Mesendoderm (in vitro differentiated cells): ENCODE measurements around the gene KCNE4.

Experiments used
- DNase-seq: peaks from one replicate; pipeline ENCODE4 v3.0.0; 2013
- H2AK5ac ChIP-seq: 2 replicates; pipeline ENCODE4 v1.6.1; 2013; ENCODE audit warnings: low read length, inconsistent platforms
- H2BK120ac ChIP-seq: 2 replicates; pipeline ENCODE4 v1.6.1; 2013; ENCODE audit warnings: low read depth, mild to moderate bottlenecking, low read length, moderate library complexity, mixed read lengths
- H2BK15ac ChIP-seq: replicated peaks from 2 replicates; pipeline ENCODE4 v1.6.1; 2013; ENCODE audit warnings: low read depth, mild to moderate bottlenecking, moderate library complexity
- H2BK5ac ChIP-seq: 2 replicates; pipeline ENCODE4 v1.6.1; 2013; ENCODE audit warnings: low read length, inconsistent platforms
- H3K18ac ChIP-seq: 2 replicates; pipeline ENCODE4 v1.6.1; 2013; ENCODE audit warnings: mild to moderate bottlenecking, low read length, mixed read lengths
- H3K23ac ChIP-seq: one replicate; pipeline ENCODE4 v1.6.1; 2013; ENCODE audit warnings: low read length
- H3K27ac ChIP-seq: 2 replicates; pipeline ENCODE4 v1.5.1; 2013; ENCODE audit warnings: low read depth, mild to moderate bottlenecking, inconsistent platforms, low read length, moderate library complexity
- H3K27me3 ChIP-seq: 2 replicates; pipeline ENCODE4 v1.6.1; 2013; ENCODE audit warnings: low read length, control low read depth, mild to moderate bottlenecking, inconsistent platforms; ENCODE audit not compliant: insufficient read depth, poor library complexity
- H3K36me3 ChIP-seq: 2 replicates; pipeline ENCODE4 v1.6.1; 2013; ENCODE audit warnings: low read length, inconsistent platforms; ENCODE audit not compliant: control insufficient read depth, insufficient read depth
- H3K4ac ChIP-seq: one replicate; pipeline ENCODE4 v1.6.1; 2013; ENCODE audit warnings: low read depth, mild to moderate bottlenecking, low read length, moderate library complexity
- H3K4me1 ChIP-seq: 2 replicates; pipeline ENCODE4 v1.6.1; 2013; ENCODE audit warnings: low read depth, low read length, inconsistent platforms; ENCODE audit not compliant: control insufficient read depth
- H3K4me2 ChIP-seq: 2 replicates; pipeline ENCODE4 v1.6.1; 2013; ENCODE audit warnings: low read length
- H3K4me3 ChIP-seq: 2 replicates; pipeline ENCODE4 v1.5.1; 2013; ENCODE audit warnings: mild to moderate bottlenecking, low read length
- H3K56ac ChIP-seq: one replicate; pipeline ENCODE4 v1.6.1; 2013; ENCODE audit warnings: low read length
- H3K79me1 ChIP-seq: 2 replicates; pipeline ENCODE4 v1.6.1; 2013; ENCODE audit warnings: low read length, inconsistent platforms
- H3K79me2 ChIP-seq: 2 replicates; pipeline ENCODE4 v1.6.1; 2013; ENCODE audit warnings: mild to moderate bottlenecking, low read length; ENCODE audit not compliant: control insufficient read depth, insufficient read depth
- H3K9ac ChIP-seq: 2 replicates; pipeline ENCODE4 v1.6.1; 2013; ENCODE audit warnings: low read length, inconsistent platforms
- H4K5ac ChIP-seq: one replicate; pipeline ENCODE4 v1.6.1; 2013; ENCODE audit warnings: low read length
- H4K8ac ChIP-seq: one replicate; pipeline ENCODE4 v1.6.1; 2013; ENCODE audit warnings: low read depth, mild to moderate bottlenecking, control low read depth, low read length, moderate library complexity
- WGBS: extraction: QIAGEN DNeasy Blood & Tissue Kit; methylation state at CpG from one replicate; pipeline ENCODE4 v1.1.7; 2013; ENCODE audit warnings: low lambda C conversion rate, missing lambda C conversion rate; ENCODE audit not compliant: insufficient coverage; ENCODE audit errors: extremely low coverage; 5-methylcytosine and 5-hydroxymethylcytosine counted together

KCNE4 gene

DNA sequence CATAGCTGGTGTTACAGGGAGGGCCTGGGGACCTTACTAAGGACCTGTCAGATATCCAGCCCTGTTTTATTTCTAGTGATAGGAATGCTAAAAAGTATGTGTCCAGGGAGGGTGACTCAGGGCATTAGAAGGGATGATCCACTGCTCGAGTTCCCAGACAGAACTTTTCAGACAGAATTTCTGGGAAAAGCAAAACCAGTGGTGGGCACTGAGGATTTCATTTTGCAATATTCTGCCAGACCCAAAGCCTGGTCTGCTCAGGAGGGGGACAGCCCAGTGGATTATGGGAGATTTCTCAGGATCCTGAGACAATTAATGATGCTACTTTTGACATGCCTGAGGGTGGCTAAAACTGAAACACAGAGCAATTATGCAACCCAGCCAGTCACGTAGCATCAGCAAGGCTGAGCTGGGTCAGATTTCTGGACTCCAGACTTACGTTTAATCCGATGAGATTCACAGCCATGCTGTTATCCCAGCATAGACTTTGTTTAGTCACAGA, 4.7 kb upstream of the KCNE4 start:
- Histone ChIP-seq H3K56ac (no peak overlapping the region), H2AK5ac (no peak overlapping the region), H3K79me2 (no peaks in the 10 kb centered on the region), H4K8ac (no peak overlapping the region), H3K4ac (no peak overlapping the region), H3K18ac (no peak overlapping the region), H3K79me1 (no peaks in the 10 kb centered on the region), H2BK5ac (no peak overlapping the region), H2BK120ac (no peak overlapping the region), H2BK15ac (no peak overlapping the region), H3K4me1 (peaks cover 2% of the 10 kb centered on the region), H3K9ac (no peak overlapping the region), H3K23ac (no peak overlapping the region), H3K4me3 (no peak overlapping the region), H3K27ac (no peak overlapping the region), H3K4me2 (no peak overlapping the region), H4K5ac (no peak overlapping the region), H3K36me3 (no peaks in the 10 kb centered on the region), H3K27me3 (no peaks in the 10 kb centered on the region)
- DNase-seq, result no peak
- no CpG with 5 or more reads among the region's 4 CpGs for WGBS

- Histone ChIP-seq H2BK5ac (no peak overlapping the region), H2BK15ac (no peak overlapping the region), H2BK120ac (no peak overlapping the region), H2AK5ac (no peak overlapping the region), H3K4ac (no peak overlapping the region), H3K56ac (no peak overlapping the region), H3K4me1 (no peaks in the 10 kb centered on the region), H3K23ac (no peak overlapping the region), H3K36me3 (no peaks in the 10 kb centered on the region), H3K27me3 (no peaks in the 10 kb centered on the region), H3K79me2 (no peaks in the 10 kb centered on the region), H3K27ac (no peak overlapping the region), H3K18ac (no peak overlapping the region), H3K79me1 (no peaks in the 10 kb centered on the region), H3K4me2 (no peak overlapping the region), H4K8ac (no peak overlapping the region), H3K9ac (no peak overlapping the region), H4K5ac (no peak overlapping the region), H3K4me3 (no peak overlapping the region)
- DNase-seq, result no peak
- WGBS, result no CpG with 5 or more reads among the region's 1 CpG
These were observed 3.5 kb upstream of the KCNE4 start for GRCh38 chr2:223048519-223048918.

DNA sequence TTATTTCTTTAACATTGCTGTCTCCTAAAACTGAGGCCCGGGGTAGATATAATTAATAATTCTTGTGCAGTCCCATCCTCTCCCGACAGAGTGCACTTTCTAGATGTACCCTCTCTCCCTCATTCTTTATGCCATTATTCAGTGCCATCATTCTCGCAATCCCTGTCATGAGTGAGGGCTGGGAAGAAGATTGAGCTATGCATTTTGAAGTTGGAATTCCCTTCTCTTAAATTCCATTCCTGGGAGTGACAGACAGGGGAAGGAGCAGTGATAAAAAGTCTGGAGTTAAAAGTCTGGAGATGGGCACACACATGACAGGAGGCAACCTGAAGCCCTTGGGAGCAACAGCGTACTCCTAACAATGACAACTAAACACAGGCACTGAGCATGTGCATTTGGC, 2.6 kb upstream of the KCNE4 start:
- Histone ChIP-seq H3K4me2 (no peak overlapping the region), H3K18ac (no peak overlapping the region), H4K8ac (no peak overlapping the region), H3K4ac (no peak overlapping the region), H3K4me3 (no peak overlapping the region), H3K27me3 (no peaks in the 10 kb centered on the region), H2BK120ac (no peak overlapping the region), H3K79me1 (no peaks in the 10 kb centered on the region), H3K56ac (no peak overlapping the region), H2AK5ac (no peak overlapping the region), H3K27ac (no peak overlapping the region), H3K36me3 (no peaks in the 10 kb centered on the region), H3K9ac (no peak overlapping the region), H3K4me1 (no peaks in the 10 kb centered on the region), H4K5ac (no peak overlapping the region), H2BK5ac (no peak overlapping the region), H2BK15ac (no peak overlapping the region), H3K79me2 (no peaks in the 10 kb centered on the region), H3K23ac (no peak overlapping the region)
- DNase-seq, result peak; percentile 29
- WGBS, result no CpG with 5 or more reads among the region's 4 CpGs

DNA sequence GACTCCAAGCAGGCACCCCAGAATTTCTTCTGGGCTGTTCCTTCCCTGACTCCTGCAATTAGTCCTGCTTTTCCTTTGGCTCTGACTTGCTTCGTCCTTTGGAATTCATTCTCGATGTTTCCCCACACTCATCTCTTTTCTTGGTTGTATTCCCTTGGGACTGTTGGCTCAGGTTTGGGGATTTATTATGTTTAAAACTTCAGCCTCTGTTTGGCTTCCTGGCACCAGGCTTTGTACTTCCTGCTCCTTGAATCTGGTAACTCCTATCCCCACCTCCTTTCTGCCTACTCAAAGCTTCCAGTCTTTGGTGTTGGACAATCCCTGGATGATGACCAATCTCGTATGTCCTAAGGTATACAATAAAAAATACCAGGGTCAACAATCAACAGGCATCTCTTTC, 1.8 kb upstream of the KCNE4 start:
- no peaks in the 10 kb centered on the region for H3K79me1 ChIP-seq
- no peak overlapping the region for H2BK120ac ChIP-seq
- no peak overlapping the region for H2BK5ac ChIP-seq
- no peaks in the 10 kb centered on the region for H3K27me3 ChIP-seq
- H2AK5ac ChIP-seq, result no peak overlapping the region
- H3K36me3 ChIP-seq, result no peaks in the 10 kb centered on the region
- no peak overlapping the region for H3K4me3 ChIP-seq
- no peaks in the 10 kb centered on the region for H3K4me1 ChIP-seq
- H3K23ac ChIP-seq, result no peak overlapping the region
- no peak overlapping the region for H3K27ac ChIP-seq
- no peak overlapping the region for H3K9ac ChIP-seq
- H4K5ac ChIP-seq, result no peak overlapping the region
- H3K4me2 ChIP-seq, result no peak overlapping the region
- no peak overlapping the region for H2BK15ac ChIP-seq
- DNase-seq, result no peak
- H3K18ac ChIP-seq, result no peak overlapping the region
- H3K56ac ChIP-seq, result no peak overlapping the region
- H3K4ac ChIP-seq, result no peak overlapping the region
- H4K8ac ChIP-seq, result no peak overlapping the region
- no CpG with 5 or more reads among the region's 3 CpGs for WGBS
- H3K79me2 ChIP-seq, result no peaks in the 10 kb centered on the region

- Histone ChIP-seq H3K36me3 (no peaks in the 10 kb centered on the region), H3K27ac (no peak overlapping the region), H3K23ac (no peak overlapping the region), H3K79me2 (no peaks in the 10 kb centered on the region), H4K8ac (no peak overlapping the region), H3K79me1 (no peaks in the 10 kb centered on the region), H2BK15ac (no peak overlapping the region), H3K56ac (no peak overlapping the region), H3K9ac (no peak overlapping the region), H2BK5ac (no peak overlapping the region), H3K4ac (no peak overlapping the region), H3K18ac (no peak overlapping the region), H2AK5ac (no peak overlapping the region), H3K4me2 (no peak overlapping the region), H4K5ac (no peak overlapping the region), H3K4me3 (no peak overlapping the region), H3K27me3 (no peaks in the 10 kb centered on the region), H3K4me1 (no peaks in the 10 kb centered on the region), H2BK120ac (no peak overlapping the region)
- DNase-seq, result no peak
- no CpG with 5 or more reads among the region's 8 CpGs for WGBS
These were observed 988 bp upstream of the KCNE4 start for GRCh38 chr2:223050900-223051504.
